Thyroid gland (tissue), 4 donors: ENCODE data around the gene PIM3.

Experiments
- POLR2A ChIP-seq, 2 donors: fragments of 450-650 bp; IDR thresholded peaks; one replicate each; pipeline ENCODE4 v1.6.1; 2017; ENCODE audit warnings: antibody characterized with exemption in 2 of 2, mild to moderate bottlenecking in 2 of 2, moderate library complexity in 1 of 2
- TF ChIP-seq, protein P1 (sequence below), 6 experiments: fragments of 200-600 bp in 3 of 6; fragments of 450-650 bp in 3 of 6; sonication (generic) in 3 of 6; IDR thresholded peaks; one replicate each; pipeline ENCODE4 v1.5.1; 2016 to 2019; ENCODE audit warnings: antibody characterized with exemption in 6 of 6, mild to moderate bottlenecking in 2 of 6, inconsistent platforms in 1 of 6, moderate library complexity in 1 of 6

DNA sequence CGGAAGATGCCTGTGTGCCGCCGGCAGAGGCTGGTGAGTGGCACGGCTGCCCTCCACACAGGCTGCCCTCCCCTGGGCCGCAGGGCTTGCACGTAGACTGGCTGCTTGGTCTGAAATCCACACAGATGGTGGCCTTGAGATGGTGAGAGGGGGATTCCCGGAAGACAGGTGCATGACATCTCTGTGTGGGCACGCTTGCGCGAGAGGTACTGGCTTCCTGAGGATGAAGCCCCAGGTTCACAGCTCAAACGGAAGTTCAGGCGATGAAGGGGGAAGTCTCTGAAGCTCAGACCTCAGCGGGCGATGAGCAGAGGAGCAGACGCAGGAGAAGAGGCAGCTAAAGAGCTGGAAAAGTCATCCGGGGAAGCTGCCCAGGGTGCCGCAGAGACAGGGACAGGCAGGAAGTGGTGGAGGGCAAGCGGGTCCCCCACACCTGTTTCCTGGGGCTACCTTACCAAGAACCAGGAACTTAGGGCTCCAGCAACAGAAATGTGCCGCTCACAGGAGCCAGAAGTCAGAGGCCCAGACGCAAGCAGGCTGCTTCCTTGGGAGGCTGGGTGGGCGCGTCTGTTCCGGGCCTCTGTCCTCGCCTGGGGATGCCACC is 34.9 kb upstream of the PIM3 start:
- TF ChIP-seq, protein P1, sequence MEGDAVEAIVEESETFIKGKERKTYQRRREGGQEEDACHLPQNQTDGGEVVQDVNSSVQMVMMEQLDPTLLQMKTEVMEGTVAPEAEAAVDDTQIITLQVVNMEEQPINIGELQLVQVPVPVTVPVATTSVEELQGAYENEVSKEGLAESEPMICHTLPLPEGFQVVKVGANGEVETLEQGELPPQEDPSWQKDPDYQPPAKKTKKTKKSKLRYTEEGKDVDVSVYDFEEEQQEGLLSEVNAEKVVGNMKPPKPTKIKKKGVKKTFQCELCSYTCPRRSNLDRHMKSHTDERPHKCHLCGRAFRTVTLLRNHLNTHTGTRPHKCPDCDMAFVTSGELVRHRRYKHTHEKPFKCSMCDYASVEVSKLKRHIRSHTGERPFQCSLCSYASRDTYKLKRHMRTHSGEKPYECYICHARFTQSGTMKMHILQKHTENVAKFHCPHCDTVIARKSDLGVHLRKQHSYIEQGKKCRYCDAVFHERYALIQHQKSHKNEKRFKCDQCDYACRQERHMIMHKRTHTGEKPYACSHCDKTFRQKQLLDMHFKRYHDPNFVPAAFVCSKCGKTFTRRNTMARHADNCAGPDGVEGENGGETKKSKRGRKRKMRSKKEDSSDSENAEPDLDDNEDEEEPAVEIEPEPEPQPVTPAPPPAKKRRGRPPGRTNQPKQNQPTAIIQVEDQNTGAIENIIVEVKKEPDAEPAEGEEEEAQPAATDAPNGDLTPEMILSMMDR (IDR thresholded peaks at IDR 0.05): no peak
- TF ChIP-seq POLR2A (IDR thresholded peaks at IDR 0.05): no peak
